GM23338 (cell line): Measurements from ENCODE around the gene BRF1. TPM values are rescaled to one million over a fixed set of nuclear protein-coding genes. Genes with fewer than 3 reads are reported as not detected.
A peak's percentile ranks its signal among the peaks of the same experiment; 100 is the strongest.

Experiments
- ATAC-seq: fragments of 200-7000 bp; cut with Tn5 transposase; 3 replicates; pipeline ENCODE4 v1.9.1; 2020
- DNase-seq: peaks from one replicate; pipeline ENCODE4 v3.0.0-alpha.2; 2015; ENCODE audit warnings: low spot score
- H2AFZ ChIP-seq: fragments of 200-600 bp; sonication (generic); 2 replicates; pipeline ENCODE4 v1.8.0; 2016; ENCODE audit warnings: antibody characterized with exemption, mild to moderate bottlenecking, moderate library complexity
- H3F3A ChIP-seq: fragments of 200-600 bp; sonication (generic); replicated peaks from 2 replicates; pipeline ENCODE4 v1.8.0; 2017; ENCODE audit warnings: antibody characterized with exemption, mixed run types, low read depth
- H3K27ac ChIP-seq: fragments of 200-600 bp; sonication (generic); 2 replicates; pipeline ENCODE4 v1.6.1; 2016; ENCODE audit warnings: low read depth
- H3K27me3 ChIP-seq: fragments of 200-600 bp; sonication (generic); 2 replicates; pipeline ENCODE4 v1.8.0; 2016; ENCODE audit warnings: mild to moderate bottlenecking, mixed run types, moderate library complexity; ENCODE audit not compliant: insufficient read depth
- H3K36me3 ChIP-seq: fragments of 200-600 bp; sonication (generic); 2 replicates; pipeline ENCODE4 v1.8.0; 2016; ENCODE audit warnings: mild to moderate bottlenecking; ENCODE audit not compliant: insufficient read depth
- H3K4me1 ChIP-seq: fragments of 200-600 bp; sonication (generic); 2 replicates; pipeline ENCODE4 v1.8.0; 2016; ENCODE audit warnings: mild to moderate bottlenecking, moderate library complexity; ENCODE audit not compliant: insufficient read depth
- H3K4me2 ChIP-seq: fragments of 200-600 bp; sonication (generic); 2 replicates; pipeline ENCODE4 v1.7.1; 2017; ENCODE audit warnings: mixed run types
- H3K4me3 ChIP-seq: fragments of 200-600 bp; sonication (generic); 2 replicates; pipeline ENCODE4 v1.6.1; 2016; ENCODE audit warnings: mixed run types
- H3K79me2 ChIP-seq: fragments of 200-600 bp; sonication (generic); replicated peaks from 2 replicates; pipeline ENCODE4 v1.8.0; 2017; ENCODE audit warnings: mild to moderate bottlenecking; ENCODE audit not compliant: insufficient read depth
- H3K9me2 ChIP-seq: fragments of 200-600 bp; sonication (generic); 2 replicates; pipeline ENCODE4 v1.8.0; 2017; ENCODE audit not compliant: insufficient read depth
- H4K20me1 ChIP-seq: fragments of 200-600 bp; sonication (generic); replicated peaks from 2 replicates; pipeline ENCODE4 v1.8.0; 2017; ENCODE audit warnings: mild to moderate bottlenecking; ENCODE audit not compliant: insufficient read depth
- H3K27ac Mint-ChIP-seq: 2 replicates; pipeline ENCODE4 v1.8.0; 2020; ENCODE audit warnings: inconsistent platforms, mild to moderate bottlenecking, moderate library complexity, mixed read lengths
- H3K27me3 Mint-ChIP-seq: 3 replicates; pipeline ENCODE4 v1.8.0; 2022; ENCODE audit warnings: low read depth, mild to moderate bottlenecking, moderate library complexity, mixed read lengths, inconsistent platforms; ENCODE audit not compliant: insufficient read depth, poor library complexity
- H3K36me3 Mint-ChIP-seq: 3 replicates; pipeline ENCODE4 v1.8.0; 2021; ENCODE audit warnings: low read depth, mild to moderate bottlenecking, inconsistent platforms, moderate library complexity, mixed read lengths
- H3K4me1 Mint-ChIP-seq: 3 replicates; pipeline ENCODE4 v1.8.0; 2020; ENCODE audit warnings: mild to moderate bottlenecking, inconsistent platforms, mixed read lengths
- H3K4me3 Mint-ChIP-seq: 3 replicates; pipeline ENCODE4 v1.8.0; 2021; ENCODE audit warnings: moderate library complexity, mild to moderate bottlenecking, inconsistent platforms, mixed read lengths
- H3K9me3 Mint-ChIP-seq: 3 replicates; pipeline ENCODE4 v1.8.0; 2020; ENCODE audit warnings: moderate library complexity, mild to moderate bottlenecking, inconsistent platforms, mixed read lengths
- EZH2phosphoT487 ChIP-seq: fragments of 200-600 bp; sonication (generic); IDR thresholded peaks from one replicate; pipeline ENCODE4 v1.8.1; 2018; ENCODE audit warnings: antibody characterized with exemption; ENCODE audit not compliant: unreplicated experiment
- NANOG ChIP-seq: IDR thresholded peaks from 2 replicates; pipeline ENCODE4 v1.6.1; 2016; ENCODE audit warnings: antibody characterized with exemption, borderline replicate concordance
- POLR2AphosphoS5 ChIP-seq: IDR thresholded peaks from 2 replicates; pipeline ENCODE4 v1.6.1; 2016; ENCODE audit warnings: antibody characterized with exemption, low read depth
- STAT1 ChIP-seq: IDR thresholded peaks from one replicate; pipeline ENCODE4 v1.6.1; 2016; ENCODE audit warnings: antibody characterized with exemption; ENCODE audit not compliant: unreplicated experiment
- ZNF331 ChIP-seq: fragments of 250-450 bp; sonication (Bioruptor Pico); IDR thresholded peaks from 2 replicates; pipeline ENCODE4 v1.5.0; 2020; ENCODE audit warnings: low read depth, mild to moderate bottlenecking, moderate library complexity
- ZNF462 ChIP-seq: fragments of 250-450 bp; sonication (Bioruptor Pico); IDR thresholded peaks from 2 replicates; pipeline ENCODE4 v1.5.0; 2020; ENCODE audit warnings: mild to moderate bottlenecking, moderate library complexity
- polyA plus RNA-seq: library from polyadenylated mRNA; unstranded; fragments of >200 nt; fragmentation: Nextera tagmentation; extraction: Ambion mirVana; gene quantifications from 2 replicates; pipeline ENCODE4 v1.2.1, GENCODE V29; 2016
- total RNA-seq: library from RNA; depleted of rRNA; stranded (reverse); fragments of >200 nt; shearing (Covaris generic); gene quantifications from 2 replicates; pipeline ENCODE4 v1.2.3, GENCODE V29; 2014

The BRF1 gene
- total and polyA plus RNA-seq, 2 experiments from 2014 or later = 8.6 to 29.9 TPM

- no peaks in the 10 kb centered on the region for H3K36me3 ChIP-seq
- TF ChIP-seq ZNF462 (CRISPR knock-in tag) (no peak), POLR2AphosphoS5 (no peak), STAT1 (no peak), ZNF331 (no peak), NANOG (no peak), EZH2phosphoT487 (no peak)
- Mint-ChIP-seq H3K36me3 (no peaks in the 10 kb centered on the region; the same call in 2 of the 3 replicates), H3K9me3 (no peaks in the 10 kb centered on the region; the same call in 2 of the 3 replicates), H3K4me3 (peak within 1 kb of the TSS; percentile 84), H3K27me3 (peaks cover 23% of the 10 kb centered on the region), H3K4me1 (peaks cover 17% of the 10 kb centered on the region), H3K27ac (no peak within 1 kb of the TSS)
- DNase-seq = peak; percentile 91
- no peaks in the 10 kb centered on the region; the same call in 1 of the 2 replicates for H3K4me1 ChIP-seq
- H2AFZ ChIP-seq = peak within 1 kb of the TSS; percentile 96
- H3F3A ChIP-seq = peaks cover 6% of the 10 kb centered on the region; the same call in 1 of the 2 replicates
- no peaks in the 10 kb centered on the region for H3K27me3 ChIP-seq
- peaks cover 39% of the 10 kb centered on the region for H3K79me2 ChIP-seq
- no peak within 1 kb of the TSS for H3K27ac ChIP-seq
- H3K4me2 ChIP-seq = peak within 1 kb of the TSS; percentile 95
- peak within 1 kb of the TSS; percentile 69 for H3K4me3 ChIP-seq
- peak; percentile 36 for ATAC-seq
- peaks cover 23% of the 10 kb centered on the region for H4K20me1 ChIP-seq
- no peaks in the 10 kb centered on the region for H3K9me2 ChIP-seq
These were observed 13.7 kb upstream of the BRF1 start, which contains the start of gene PACS2 for GRCh38 chr14:105314287-105315200. Gene PACS2 (plus strand): TSS chr14:105314748. CDS start chr14:105314919, 171 bp downstream.
